GM12891 (cell line): ENCODE results near the gene BCL2L12.
A peak's percentile ranks its signal among the peaks of the same experiment; 100 is the strongest.

Experiments used
- PAX5 ChIP-seq: IDR thresholded peaks from 2 replicates; pipeline ENCODE4 v1.6.1; 2011; ENCODE audit warnings: low read length, moderate library complexity, mild to moderate bottlenecking; ENCODE audit not compliant: insufficient read depth, severe bottlenecking
- POLR2A ChIP-seq: IDR thresholded peaks from 2 replicates; pipeline ENCODE4 v1.6.1; 2011; ENCODE audit warnings: low read depth, low read length, control low read depth
- POLR2AphosphoS5 ChIP-seq: IDR thresholded peaks from 2 replicates; pipeline ENCODE4 v1.6.1; 2011; ENCODE audit warnings: low read depth, low read length, control low read depth
- SPI1 ChIP-seq: IDR thresholded peaks from 2 replicates; pipeline ENCODE4 v1.6.1; 2011; ENCODE audit warnings: low read depth, low read length, control low read depth
- TAF1 ChIP-seq: IDR thresholded peaks from 2 replicates; pipeline ENCODE4 v1.6.1; 2011; ENCODE audit warnings: low read depth, low read length, control low read depth

DNA sequence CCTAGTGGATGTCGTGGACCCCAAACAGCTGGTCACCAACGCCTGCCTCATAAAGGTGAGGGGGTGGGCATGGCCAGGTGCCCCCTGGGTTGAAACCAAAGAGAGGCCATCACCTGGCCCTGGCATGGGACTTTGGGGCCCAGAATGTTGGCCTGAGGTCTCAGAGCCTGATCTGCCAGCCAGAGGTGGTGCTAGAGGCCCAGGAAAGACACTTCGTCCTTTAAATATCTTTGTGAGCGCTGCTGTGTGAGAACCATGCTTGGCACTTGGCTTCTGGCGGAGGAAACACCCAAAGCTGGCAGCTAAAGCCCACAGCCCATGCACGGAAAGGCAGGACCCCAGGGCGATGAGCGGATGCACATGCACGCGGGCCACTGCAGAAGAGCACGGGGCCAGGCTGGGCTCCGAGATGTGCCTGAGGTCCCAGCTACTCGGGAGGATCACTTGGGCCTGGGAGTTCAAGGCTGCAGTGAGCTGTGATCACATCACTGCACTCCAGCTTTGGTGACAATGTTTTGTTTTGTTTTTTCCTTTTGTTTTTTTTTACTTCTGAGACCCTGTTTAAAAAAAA is 19.3 kb downstream of the BCL2L12 start:
- TF ChIP-seq POLR2A (no peak), TAF1 (no peak), POLR2AphosphoS5 (peak; percentile 26; the same call in 1 of the 2 replicates), PAX5 (no peak), SPI1 (no peak)
